Stimulated activated CD8-positive, alpha-beta memory T cell treated with anti-CD3 and anti-CD28 coated beads, Interleukin-7, amount 100 ng/mL, for 24 hours (primary cell): ENCODE measurements around the gene DLGAP4.

Experiments
- DNase-seq: peaks from one replicate; pipeline ENCODE4 v3.0.0-alpha.2; 2020; ENCODE audit warnings: low read depth

The DLGAP4 gene

DNA sequence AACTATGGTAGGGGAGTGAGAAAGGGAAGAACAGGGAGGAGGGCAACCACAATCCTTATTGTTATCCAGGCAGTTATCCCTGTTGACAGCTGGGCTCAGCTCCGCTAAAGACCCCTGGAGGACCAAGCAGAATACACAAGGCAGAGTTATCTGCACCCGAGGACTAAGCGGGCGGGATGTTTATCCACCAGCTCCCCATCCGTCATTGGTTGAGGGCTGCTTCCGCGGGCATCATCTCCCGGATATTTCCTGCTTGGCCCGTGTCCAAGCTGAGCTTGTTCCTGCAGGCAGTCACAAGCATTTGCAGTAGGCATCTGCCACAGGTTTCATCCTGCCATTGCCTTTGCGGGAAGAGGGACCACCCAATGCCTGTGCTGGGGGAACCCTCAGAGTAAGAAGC is 102.1 kb downstream of the DLGAP4 start:
- DNase-seq: no peak

DNA sequence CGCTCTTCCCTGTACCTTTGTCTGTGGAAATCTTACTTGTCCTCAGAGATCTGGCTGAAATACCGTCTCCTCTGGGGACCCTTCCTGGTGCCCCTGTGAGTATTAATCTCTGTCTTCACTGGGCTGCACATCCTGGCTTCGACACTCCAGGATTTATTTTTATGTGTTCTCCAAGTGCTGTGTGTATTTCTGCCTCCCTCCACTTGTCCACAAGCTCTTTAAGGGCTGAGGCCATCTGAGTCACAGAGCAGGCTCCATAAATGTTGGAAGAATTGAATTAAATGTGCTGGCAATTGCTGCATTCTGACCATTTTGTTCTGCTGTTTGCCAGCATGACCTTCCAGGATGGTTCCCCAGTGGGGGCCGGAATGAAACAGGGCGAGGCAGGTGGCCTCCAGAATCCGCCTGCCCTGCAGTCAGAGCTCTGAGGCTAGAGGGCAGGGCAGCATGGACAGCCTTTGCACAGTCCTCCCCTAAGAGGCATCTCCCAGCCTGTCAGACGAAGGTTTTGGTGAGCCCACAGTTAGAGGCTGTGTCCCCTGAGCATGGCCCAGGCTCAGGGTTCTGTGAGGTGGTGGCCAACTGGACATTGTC is 105.8 kb downstream of the DLGAP4 start:
- DNase-seq: no peak

DNA sequence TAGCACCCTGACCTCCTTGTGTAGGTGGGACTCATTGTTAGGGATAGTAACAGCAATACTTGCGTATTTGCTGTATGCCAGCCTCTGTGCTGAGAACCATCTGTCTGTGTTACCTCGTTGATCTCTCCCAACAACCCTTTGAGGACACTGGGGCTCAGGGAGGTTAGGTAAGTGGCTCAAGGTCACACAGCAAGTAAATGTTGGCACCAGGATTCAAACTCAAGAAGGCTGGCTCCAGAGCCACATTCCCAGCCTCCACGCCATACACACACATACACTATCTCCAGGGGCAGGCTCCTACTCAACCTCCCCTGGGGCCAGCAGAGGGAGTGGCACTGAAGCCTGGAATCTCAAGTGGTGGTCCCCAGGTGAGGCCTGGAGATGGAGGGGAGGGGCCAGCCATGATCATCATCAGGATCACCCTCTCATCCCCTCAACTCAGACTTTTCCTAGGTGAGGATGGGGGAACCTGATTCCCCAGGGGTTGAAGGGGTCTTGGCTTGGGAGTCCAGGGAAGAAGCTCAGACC is 109.4 kb downstream of the DLGAP4 start:
- no peak for DNase-seq

DNA sequence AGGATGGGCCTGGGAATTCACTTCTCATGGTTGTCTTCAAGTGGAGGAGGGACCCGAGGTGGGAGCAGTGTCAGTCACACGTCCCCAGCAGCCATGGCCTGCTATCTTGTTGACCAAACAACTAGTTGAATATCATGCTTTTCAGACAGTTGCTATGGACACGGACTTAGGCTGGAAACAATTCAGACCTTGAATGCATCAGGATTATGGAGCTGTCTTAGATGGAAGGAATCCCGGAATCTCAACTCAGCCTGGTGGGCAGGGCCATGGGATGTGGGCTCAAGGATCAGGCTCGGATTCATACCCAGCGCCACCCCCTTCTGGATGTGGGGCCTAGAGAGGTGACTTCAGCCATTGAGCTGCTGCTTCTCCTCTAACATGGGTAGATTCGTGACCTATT is 112.6 kb downstream of the DLGAP4 start:
- no peak for DNase-seq

DNA sequence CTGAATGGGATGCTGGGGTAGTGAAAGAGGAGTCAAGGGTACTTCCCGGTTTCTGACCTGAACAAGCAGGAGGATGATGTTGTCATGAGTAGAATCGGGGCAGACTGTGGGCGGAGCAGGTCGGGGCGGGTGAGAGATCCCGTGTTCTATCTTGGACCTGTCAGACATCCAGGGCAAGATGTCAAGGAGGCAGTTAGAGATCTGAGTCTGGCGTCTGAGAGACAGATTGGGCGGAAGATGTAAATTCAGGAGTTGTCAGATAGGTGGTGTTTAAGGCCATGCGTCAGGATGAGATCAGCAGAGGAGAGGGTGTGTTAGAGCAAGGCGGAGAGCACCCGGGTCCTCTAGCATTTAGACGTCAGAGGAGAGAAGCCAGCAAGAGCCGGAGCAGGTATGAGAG is 115.5 kb downstream of the DLGAP4 start:
- no peak for DNase-seq

DNA sequence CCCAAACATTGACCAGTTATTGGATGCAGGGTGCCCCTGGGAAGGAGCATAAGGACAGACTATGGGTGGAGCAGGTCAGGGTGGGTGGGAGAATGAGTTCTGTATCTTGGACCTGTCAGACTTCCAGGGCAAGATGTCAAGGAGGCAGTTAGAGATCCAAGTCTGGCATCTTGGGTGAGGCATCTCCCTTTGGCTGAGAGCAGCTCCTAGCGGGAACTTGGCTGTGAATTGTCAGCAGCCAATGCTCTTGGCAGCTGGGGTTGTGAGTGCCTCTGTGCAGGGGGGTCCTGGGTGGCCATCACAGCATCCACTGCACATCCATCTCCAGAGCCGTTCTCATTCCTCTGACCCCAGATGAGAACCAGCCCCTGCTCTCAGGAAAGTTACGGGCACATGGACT is 118.2 kb downstream of the DLGAP4 start:
- DNase-seq: no peak

DNA sequence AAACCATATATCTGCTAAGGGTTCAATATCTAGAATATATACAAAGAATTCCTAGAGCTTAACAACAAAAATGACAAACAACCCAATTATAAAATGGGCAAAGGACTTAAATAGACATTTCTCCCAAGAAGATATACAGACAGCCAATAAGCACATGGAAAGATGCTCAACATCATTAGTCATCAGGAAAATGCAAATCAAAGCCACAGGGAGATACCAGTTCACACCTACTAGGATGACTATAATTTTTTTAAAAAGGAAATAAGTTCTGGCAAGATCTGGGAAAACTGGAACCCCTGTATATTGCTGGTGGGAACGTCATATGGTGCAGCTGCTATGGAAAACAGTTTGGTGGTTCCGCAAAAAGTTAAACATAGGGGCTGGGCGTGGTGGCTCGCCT is 119.0 kb downstream of the DLGAP4 start:
- DNase-seq: no peak

DNA sequence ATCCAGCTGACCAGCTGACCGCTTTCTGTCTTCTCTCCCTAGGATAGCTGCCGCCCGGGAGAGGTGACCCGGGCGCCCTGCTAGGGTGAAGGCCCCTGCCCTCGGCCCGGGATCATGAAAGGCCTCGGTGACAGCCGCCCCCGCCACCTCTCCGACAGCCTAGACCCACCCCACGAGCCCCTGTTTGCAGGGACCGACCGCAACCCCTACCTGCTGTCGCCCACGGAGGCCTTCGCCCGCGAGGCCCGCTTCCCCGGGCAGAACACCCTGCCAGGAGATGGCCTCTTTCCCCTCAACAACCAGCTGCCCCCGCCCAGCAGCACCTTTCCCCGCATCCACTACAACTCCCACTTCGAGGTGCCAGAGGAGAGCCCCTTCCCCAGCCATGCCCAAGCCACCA is 125.5 kb downstream of the DLGAP4 start:
- DNase-seq: no peak

DNA sequence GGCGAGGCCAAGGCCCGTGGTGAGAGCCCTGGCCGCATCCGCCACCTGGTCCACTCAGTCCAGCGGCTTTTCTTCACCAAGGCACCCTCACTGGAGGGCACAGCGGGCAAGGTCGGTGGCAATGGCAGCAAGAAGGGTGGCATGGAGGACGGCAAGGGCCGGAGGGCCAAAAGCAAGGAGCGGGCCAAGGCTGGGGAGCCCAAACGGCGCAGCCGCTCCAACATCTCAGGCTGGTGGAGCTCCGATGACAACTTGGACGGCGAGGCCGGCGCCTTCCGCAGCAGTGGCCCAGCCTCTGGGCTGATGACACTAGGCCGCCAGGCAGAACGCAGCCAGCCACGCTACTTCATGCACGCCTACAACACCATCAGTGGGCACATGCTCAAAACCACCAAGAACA is 126.0 kb downstream of the DLGAP4 start:
- DNase-seq: no peak

DNA sequence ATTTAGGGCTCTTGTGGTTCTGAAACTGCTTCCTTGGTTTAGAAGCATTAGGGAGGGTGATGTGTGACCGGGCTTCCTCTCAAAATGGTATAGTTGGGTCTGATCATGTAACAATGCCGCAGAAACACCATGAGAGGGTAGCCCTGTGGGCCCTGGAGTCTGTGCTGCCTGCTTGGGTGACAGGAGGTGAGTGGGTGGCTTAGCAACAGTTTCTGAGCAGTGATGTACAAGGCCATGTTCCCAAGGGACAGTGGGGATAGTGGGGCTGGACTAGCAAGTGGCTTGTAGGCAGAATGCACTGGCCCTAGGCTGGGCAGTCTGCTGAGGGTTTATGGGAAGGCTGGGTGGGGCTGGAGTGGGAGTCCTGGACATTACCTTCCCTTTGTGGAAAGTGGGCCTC is 128.2 kb downstream of the DLGAP4 start:
- DNase-seq: no peak

DNA sequence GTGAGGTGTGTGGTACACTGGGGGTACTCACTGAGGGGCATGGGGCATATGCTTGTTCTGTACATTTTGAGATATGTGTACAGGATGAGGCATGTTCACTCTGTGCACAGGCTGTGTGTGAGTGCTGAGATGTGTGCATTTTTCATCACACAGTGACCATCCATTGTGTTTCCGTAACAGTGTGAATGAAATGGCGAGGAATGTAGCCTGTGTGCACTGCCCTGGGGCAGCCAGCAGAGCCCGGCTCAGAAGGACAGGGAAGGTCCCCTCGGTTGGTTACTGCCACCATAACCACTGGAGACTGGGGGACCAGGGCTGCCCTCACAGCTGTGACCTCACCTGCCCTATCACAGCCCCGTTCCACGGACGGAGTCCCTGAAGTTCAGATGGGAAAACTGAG is 129.0 kb downstream of the DLGAP4 start:
- no peak for DNase-seq

DNA sequence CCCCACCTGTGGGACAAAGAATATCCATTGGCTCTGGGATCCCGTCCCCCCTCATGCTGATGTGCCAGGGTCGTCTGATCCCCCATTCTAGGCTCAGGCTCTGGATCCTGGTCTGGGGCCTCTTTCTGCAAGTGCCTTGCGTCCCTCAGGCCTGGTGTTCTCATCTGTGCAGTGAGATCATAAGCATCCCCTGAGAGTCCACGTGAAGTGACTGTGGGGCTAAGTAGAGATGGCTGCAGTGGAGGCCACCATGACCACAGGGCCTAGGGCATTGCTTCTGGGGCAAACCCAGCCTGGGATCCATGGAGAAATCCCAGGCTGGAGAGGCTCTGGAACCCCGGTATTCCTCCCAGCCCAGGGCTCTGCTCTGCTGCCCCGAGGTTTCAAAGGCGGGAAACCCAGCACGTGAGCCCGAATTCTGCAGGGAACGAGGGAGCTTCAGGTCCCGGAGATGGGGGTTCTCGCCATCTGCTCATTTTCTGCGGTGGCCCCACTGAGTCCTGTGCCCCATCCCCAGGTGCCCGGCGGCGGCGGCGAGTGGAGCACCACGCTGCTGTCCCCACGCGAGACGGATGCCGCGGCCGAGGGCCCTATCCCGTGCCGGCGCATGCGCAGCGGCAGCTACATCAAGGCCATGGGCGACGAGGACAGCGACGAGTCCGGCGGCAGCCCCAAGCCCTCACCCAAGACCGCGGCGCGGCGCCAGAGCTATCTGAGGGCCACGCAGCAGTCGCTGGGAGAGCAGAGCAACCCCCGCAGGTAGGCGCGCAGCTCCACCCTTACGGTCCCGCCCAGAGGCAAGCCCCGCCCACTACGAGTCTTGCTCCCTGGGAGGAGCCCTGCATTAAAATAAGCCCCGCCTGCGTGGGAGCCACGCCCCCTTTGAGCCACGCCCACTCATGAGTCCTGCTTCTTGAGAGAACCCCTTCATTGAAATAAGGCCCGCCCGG is 129.7 kb downstream of the DLGAP4 start:
- peak; percentile 82 for DNase-seq

DNA sequence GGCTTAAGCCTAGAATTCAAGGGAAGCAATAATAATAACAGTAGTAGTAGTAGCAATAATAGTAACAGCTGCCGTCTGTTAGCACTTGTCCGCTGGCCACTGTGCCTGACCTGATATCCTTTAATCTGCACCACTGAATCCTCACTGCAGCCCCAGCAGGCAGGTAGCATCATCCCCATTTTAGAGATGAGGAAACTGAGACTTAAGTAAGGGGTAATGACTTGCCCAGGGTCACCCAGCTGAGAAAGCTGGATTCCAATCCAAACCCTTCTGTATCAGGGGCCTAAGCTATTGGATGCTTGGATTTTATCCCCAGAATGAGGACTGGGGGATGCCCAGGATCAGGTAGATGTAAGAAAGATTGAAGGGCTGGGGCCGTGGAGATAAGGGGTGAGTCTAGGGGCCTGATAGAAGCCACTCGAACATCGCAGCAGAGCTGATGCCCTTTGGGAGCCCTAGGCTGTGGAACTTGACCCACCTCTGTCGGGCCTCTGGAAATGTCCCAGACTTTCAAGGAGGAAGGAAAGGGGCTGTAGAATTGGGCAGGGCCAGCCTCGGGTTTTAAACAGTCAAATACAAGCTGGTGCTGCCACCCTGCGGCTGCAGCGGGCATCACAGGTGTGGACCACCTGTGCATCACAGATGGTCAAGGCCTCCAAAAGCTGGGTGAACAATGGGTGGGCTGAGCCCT is 133.0 kb downstream of the DLGAP4 start:
- peak; percentile 47 for DNase-seq

DNA sequence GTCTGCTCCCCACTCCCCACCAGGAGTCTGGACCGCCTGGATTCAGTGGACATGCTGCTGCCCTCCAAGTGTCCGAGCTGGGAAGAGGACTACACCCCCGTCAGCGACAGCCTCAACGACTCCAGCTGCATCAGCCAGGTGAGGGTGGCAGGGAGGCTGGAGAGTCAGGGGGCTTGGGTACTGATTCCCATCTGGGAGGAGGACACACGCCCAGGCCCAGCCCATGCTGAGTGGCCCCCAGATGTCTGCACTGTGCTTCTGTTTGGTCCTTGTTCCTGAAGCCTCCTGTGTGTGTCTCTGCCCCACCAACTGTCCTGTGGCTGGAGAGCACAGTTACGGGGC is 133.6 kb downstream of the DLGAP4 start:
- no peak for DNase-seq

DNA sequence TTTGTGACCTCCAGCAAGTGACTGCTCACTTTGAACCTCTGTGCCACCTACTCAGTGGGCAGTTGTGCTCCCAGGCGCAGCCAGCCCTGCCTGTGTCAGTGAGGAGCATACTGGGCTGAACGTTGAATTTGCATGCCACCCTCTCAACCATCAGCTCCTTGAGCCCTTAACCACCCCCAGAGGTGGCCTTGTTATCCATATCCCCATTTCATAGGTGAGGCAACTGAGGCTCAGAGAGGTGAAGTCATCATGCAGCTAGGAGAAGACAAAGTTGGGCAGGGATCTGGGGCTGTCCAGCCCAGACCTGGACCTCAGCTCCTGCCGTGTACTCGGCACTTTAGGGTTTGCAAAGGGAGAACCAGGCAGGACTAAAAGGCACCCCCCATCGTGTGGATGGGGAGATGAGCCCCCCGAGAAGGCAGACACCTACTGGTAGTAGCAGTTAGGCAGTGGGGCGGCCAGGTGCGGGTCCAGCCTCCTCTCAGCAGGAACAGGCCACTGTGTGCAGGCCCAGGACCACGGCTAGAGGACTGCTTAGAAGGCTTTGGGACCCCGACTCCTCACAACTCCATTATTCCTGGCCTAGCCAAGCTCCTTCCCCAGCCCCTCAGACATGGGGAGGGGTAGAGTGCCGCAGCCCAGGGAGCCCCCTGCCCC is 134.4 kb downstream of the DLGAP4 start:
- no peak for DNase-seq

DNA sequence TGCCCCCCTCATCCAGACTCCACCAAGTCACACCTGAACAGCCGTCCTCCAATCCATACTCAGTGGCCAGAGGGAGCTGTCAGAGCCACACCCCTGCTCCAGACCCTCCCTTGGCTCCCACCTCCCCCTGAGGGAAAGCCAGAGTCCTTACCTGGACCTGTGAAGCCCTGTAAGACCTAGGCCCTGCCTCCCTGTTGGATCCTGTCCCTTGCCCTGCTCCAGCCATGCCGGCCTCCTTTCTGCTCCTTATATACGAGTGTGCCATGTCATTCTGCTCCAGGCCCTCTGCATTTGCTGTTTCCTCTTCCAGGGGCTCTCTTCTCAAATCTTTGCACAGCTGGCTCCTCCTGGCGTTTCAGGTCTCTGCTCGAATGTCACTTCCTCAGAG is 134.9 kb downstream of the DLGAP4 start:
- DNase-seq: no peak

DNA sequence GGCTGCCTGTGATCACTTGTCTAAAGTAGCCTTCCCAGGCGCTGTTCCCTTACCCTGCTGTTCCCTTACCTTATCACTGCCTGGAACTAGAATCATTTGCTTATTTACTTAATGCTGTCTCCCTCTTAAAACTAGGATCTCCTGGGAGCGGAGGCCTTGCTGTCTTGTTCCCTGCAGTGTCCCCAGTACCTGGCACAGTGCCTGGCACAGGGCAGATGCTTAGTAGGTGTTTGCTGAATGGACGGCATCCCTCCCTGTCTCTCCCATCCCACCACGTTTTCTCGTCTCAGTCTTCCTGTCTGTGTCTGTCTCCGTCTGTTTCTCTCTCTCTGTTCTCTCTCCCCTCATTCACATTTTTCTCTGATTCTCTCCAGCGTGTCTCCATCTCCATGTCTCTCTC is 135.3 kb downstream of the DLGAP4 start:
- DNase-seq: no peak

DNA sequence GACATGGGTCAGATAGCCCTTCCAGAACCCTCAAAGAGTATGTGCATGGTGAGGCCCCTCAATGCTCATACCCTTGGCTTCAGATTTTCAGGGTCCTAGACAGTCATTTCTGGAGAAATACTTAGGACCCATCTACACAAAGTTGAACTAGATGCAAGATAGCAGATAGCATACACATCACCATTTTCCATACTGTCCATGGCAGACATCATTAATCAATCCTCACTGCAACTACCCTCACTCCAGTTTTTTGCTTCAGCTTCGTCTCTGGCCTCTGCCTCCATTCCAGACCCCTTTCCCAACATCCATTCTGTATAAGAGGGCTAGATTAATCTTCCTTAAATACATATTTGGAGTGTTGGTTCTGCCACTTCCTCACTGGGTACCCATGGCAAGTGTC is 139.7 kb downstream of the DLGAP4 start:
- no peak for DNase-seq

DNA sequence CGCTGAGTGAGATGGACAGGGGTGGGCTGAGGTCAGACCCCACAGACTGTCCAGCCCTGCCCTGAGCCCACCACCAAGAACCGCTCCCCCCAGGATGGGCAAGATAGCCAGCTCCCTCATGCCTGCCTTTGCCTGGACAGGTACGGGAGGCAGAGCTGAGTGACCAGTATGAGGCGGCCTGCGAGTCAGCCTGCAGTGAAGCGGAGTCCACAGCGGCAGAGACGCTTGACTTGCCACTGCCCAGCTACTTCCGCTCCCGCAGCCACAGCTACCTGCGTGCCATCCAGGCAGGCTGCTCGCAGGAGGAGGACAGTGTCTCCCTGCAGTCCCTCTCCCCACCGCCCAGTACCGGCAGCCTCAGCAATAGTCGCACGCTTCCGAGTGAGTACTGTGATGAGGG is 140.4 kb downstream of the DLGAP4 start:
- DNase-seq: no peak

DNA sequence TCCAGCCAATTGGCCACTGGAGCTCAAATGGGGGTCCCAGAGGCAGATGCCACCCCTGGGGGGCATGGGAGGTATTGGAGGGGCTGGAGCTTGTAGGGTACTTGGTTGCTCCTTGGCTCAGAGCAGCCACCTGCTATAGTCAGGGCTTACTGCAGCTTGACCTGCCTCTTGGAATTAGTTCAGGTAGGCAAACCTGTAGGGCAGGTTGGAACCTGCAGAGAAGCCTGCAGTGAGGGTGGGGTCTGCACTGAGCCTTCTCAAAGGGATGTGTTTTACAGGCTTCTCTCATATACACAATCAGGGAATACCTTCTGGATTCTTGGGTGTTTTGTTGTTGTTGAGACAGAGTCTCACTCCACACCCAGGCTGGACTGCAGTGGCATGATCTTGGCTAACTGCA is 141.0 kb downstream of the DLGAP4 start:
- DNase-seq: no peak

DNA sequence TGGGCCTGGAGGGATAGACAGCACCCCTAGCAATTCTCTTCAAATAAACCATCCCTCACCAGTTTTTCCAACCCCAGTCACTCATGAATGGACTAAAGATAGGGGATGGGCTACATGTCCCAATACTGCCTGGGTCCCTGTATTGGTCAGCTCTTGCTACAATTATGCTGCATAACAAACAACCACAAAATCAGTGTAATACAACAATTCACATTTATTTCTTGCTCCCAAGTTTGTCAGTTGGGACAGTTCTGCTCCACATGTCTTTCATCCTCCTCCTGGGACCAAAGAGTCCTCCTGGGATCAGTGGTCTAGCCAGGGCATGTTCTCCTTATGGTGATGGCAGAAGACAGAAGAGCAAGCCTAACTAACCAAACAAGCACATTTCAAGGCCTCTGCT is 143.5 kb downstream of the DLGAP4 start:
- DNase-seq: no peak

DNA sequence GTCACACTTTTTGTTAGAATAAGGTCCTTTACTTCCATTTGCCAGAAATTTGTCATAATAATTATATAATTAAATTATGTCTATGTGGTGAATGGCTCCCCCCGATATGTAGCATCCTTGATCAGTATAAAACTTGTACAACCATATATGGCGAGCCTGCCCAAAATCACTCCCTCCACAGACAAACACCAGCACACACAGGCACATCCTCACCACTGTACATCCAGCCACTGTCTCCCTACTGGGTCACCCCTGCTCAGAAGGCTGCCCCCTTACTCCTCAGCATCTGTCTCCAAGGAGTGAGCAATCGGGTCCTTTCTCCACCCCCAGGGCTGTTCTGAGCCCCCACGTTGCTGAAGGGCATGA is 148.2 kb downstream of the DLGAP4 start:
- no peak for DNase-seq
